Measurements from ENCODE around the gene FBXO4.

FBXO4 gene

GRCh38 chr5:41924872-41925554, at the start of gene FBXO4:
Gene FBXO4, plus strand, starts transcription at chr5:41925281. Its CDS starts 29 bp downstream, at chr5:41925310.
- DNase-seq, result peak; percentile 80 to 84

GRCh38 chr5:41876678-41877077, 48.4 kb upstream of the FBXO4 start:
- no peak for DNase-seq

GRCh38 chr5:41877408-41877807, 47.7 kb upstream of the FBXO4 start:
- no peak for DNase-seq

GRCh38 chr5:41878173-41878572, 46.9 kb upstream of the FBXO4 start:
- no peak for DNase-seq

GRCh38 chr5:41878643-41879478, 46.2 kb upstream of the FBXO4 start:
- DNase-seq, result no peak

GRCh38 chr5:41882765-41883164, 42.3 kb upstream of the FBXO4 start:
- no peak for DNase-seq

- no peak for DNase-seq
These were observed 41.8 kb upstream of the FBXO4 start for GRCh38 chr5:41883243-41883642.

- DNase-seq, result no peak
These were observed 41.1 kb upstream of the FBXO4 start for GRCh38 chr5:41883936-41884335.

GRCh38 chr5:41885286-41885685, 39.8 kb upstream of the FBXO4 start:
- no peak for DNase-seq

GRCh38 chr5:41891066-41891707, 33.9 kb upstream of the FBXO4 start:
- no peak for DNase-seq

GRCh38 chr5:41892031-41892430, 33.0 kb upstream of the FBXO4 start:
- DNase-seq, result no peak

GRCh38 chr5:41893074-41893851, 31.8 kb upstream of the FBXO4 start:
- no peak for DNase-seq

- no peak for DNase-seq
These were observed 28.9 kb upstream of the FBXO4 start for GRCh38 chr5:41896230-41896629.

GRCh38 chr5:41903382-41903891, 21.6 kb upstream of the FBXO4 start:
- no peak for DNase-seq

- DNase-seq, result peak; percentile 94 to 95
These were observed 20.9 kb upstream of the FBXO4 start, which contains the start of gene RIMOC1 for GRCh38 chr5:41903892-41904799. Gene RIMOC1, plus strand, starts transcription at chr5:41904344. Its CDS starts 24 bp downstream, at chr5:41904368.

- DNase-seq, result no peak
These were observed 18.9 kb upstream of the FBXO4 start for GRCh38 chr5:41906151-41906550.

- DNase-seq, result no peak
These were observed 16.6 kb upstream of the FBXO4 start for GRCh38 chr5:41908374-41909079.

GRCh38 chr5:41918105-41918504, 7.0 kb upstream of the FBXO4 start:
- DNase-seq, result no peak

- DNase-seq, result no peak
These were observed 3.9 kb upstream of the FBXO4 start for GRCh38 chr5:41921166-41921565.

- DNase-seq, result no peak
These were observed 3.2 kb upstream of the FBXO4 start for GRCh38 chr5:41921874-41922273.

- no peak for DNase-seq
These were observed 582 bp upstream of the FBXO4 start for GRCh38 chr5:41924526-41924871.

All from activated CD4-positive, alpha-beta T cell treated with anti-CD3 and anti-CD28 coated beads for 4 hours (primary cell).